Hematopoietic multipotent progenitor cell treated with erythropoietin and hydrocortisone succinate and interleukin-3 and kit ligand, for 17 days (in vitro differentiated cells): ENCODE results near the gene CLDN5.
"Not testable (repeated sequence)": the region's sequence is repeated elsewhere in the genome, so short reads cannot be mapped to it uniquely, and the experiment has no call there.

Experiments
- DNase-seq: peaks from one replicate; pipeline ENCODE4 v3.0.0-alpha.2; 2015; ENCODE audit warnings: low spot score

Gene CLDN5

GRCh38 chr22:19547620-19548019 lies 23.4 kb upstream of the CLDN5 start:
- DNase-seq: no peak

- DNase-seq: no peak
These were observed 22.5 kb upstream of the CLDN5 start for GRCh38 chr22:19546680-19547079.

- no peak for DNase-seq
These were observed 21.7 kb upstream of the CLDN5 start for GRCh38 chr22:19545935-19546207.

- DNase-seq: no peak
These were observed 19.9 kb upstream of the CLDN5 start for GRCh38 chr22:19543970-19544708.

- DNase-seq: no peak
These were observed 16.2 kb upstream of the CLDN5 start for GRCh38 chr22:19540394-19540793.

GRCh38 chr22:19537941-19538488 lies 13.8 kb upstream of the CLDN5 start:
- DNase-seq: no peak

- DNase-seq: no peak
These were observed 12.4 kb upstream of the CLDN5 start for GRCh38 chr22:19536564-19536963.

- DNase-seq: no peak
These were observed 10.8 kb upstream of the CLDN5 start for GRCh38 chr22:19535001-19535400.

GRCh38 chr22:19533857-19534256 lies 9.6 kb upstream of the CLDN5 start:
- no peak for DNase-seq

- DNase-seq: no peak
These were observed 8.9 kb upstream of the CLDN5 start for GRCh38 chr22:19533049-19533626.

- not testable (repeated sequence) for DNase-seq
These were observed 7.1 kb upstream of the CLDN5 start for GRCh38 chr22:19531327-19531726.

GRCh38 chr22:19530751-19531150 lies 6.5 kb upstream of the CLDN5 start:
- DNase-seq: no peak

GRCh38 chr22:19529811-19530210 lies 5.6 kb upstream of the CLDN5 start:
- DNase-seq: no peak

- no peak for DNase-seq
These were observed 3.7 kb upstream of the CLDN5 start for GRCh38 chr22:19527861-19528417.

- DNase-seq: no peak
These were observed 3.1 kb upstream of the CLDN5 start for GRCh38 chr22:19527321-19527721.

- no peak for DNase-seq
These were observed 2.5 kb upstream of the CLDN5 start for GRCh38 chr22:19526702-19527111.

GRCh38 chr22:19526076-19526701 lies 2.0 kb upstream of the CLDN5 start:
- no peak for DNase-seq

- DNase-seq: no peak
These were observed 1.5 kb upstream of the CLDN5 start for GRCh38 chr22:19525666-19526065.

- DNase-seq: no peak
These were observed 978 bp upstream of the CLDN5 start for GRCh38 chr22:19525116-19525660.

GRCh38 chr22:19523240-19524169 lies 705 bp downstream of the CLDN5 start:
- no peak for DNase-seq

- no peak for DNase-seq
These were observed 1.4 kb downstream of the CLDN5 start for GRCh38 chr22:19522881-19523239.
